OCI-LY1 (cell line): Measurements from ENCODE around the gene PRCD.
"Not testable (repeated sequence)": the region's sequence is repeated elsewhere in the genome, so short reads cannot be mapped to it uniquely, and the experiment has no call there.

Experiments
- H2AFZ ChIP-seq: fragments of 200-600 bp; sonication (generic), shearing (Covaris generic); 2 replicates; pipeline ENCODE4 v1.6.0; 2014; ENCODE audit warnings: antibody characterized with exemption, mild to moderate bottlenecking, low read length
- H3F3A ChIP-seq: fragments of 200-600 bp; sonication (generic), shearing (Covaris generic); 2 replicates; pipeline ENCODE4 v1.6.0; 2014; ENCODE audit warnings: mild to moderate bottlenecking, antibody characterized with exemption, low read length, moderate library complexity; ENCODE audit not compliant: insufficient read depth
- H3K27ac ChIP-seq: fragments of 200-600 bp; sonication (generic); 2 replicates; pipeline ENCODE4 v1.5.1; 2014; ENCODE audit warnings: low read length, mixed run types, mild to moderate bottlenecking, low read depth; ENCODE audit not compliant: poor library complexity, severe bottlenecking
- H3K27me3 ChIP-seq: fragments of 200-600 bp; sonication (generic); 2 replicates; pipeline ENCODE4 v1.6.0; 2014; ENCODE audit warnings: antibody characterized with exemption, mild to moderate bottlenecking, low read length, moderate library complexity; ENCODE audit not compliant: insufficient read depth
- H3K36me3 ChIP-seq: fragments of 200-600 bp; sonication (generic); 2 replicates; pipeline ENCODE4 v1.6.1; 2014; ENCODE audit warnings: mild to moderate bottlenecking, antibody characterized with exemption, low read length, moderate library complexity, mixed read lengths; ENCODE audit not compliant: insufficient read depth
- H3K4me1 ChIP-seq: fragments of 200-600 bp; sonication (generic); 2 replicates; pipeline ENCODE4 v1.5.1; 2014; ENCODE audit warnings: mild to moderate bottlenecking, low read length, moderate library complexity; ENCODE audit not compliant: insufficient read depth, severe bottlenecking
- H3K4me2 ChIP-seq: fragments of 200-600 bp; sonication (generic), shearing (Covaris generic); 2 replicates; pipeline ENCODE4 v1.6.1; 2014; ENCODE audit warnings: low read length
- H3K4me3 ChIP-seq: fragments of 200-600 bp; sonication (generic); 2 replicates; pipeline ENCODE4 v1.5.1; 2014; ENCODE audit warnings: low read length, low read depth, mild to moderate bottlenecking, mixed read lengths; ENCODE audit not compliant: poor library complexity, severe bottlenecking
- H3K79me2 ChIP-seq: fragments of 200-600 bp; shearing (Covaris generic); 2 replicates; pipeline ENCODE4 v1.6.1; 2016; ENCODE audit warnings: mixed run types, low read length, mixed read lengths; ENCODE audit not compliant: insufficient read depth
- H3K9ac ChIP-seq: fragments of 200-600 bp; sonication (generic), shearing (Covaris generic); 2 replicates; pipeline ENCODE4 v1.6.1; 2014; ENCODE audit warnings: mild to moderate bottlenecking, low read length, mixed read lengths
- H3K9me2 ChIP-seq: fragments of 200-600 bp; sonication (generic), shearing (Covaris generic); 2 replicates; pipeline ENCODE4 v1.6.1; 2014; ENCODE audit warnings: low read depth, mild to moderate bottlenecking, low read length, mixed read lengths
- H3K9me3 ChIP-seq: fragments of 200-600 bp; shearing (Covaris generic); 2 replicates; pipeline ENCODE4 v1.6.1; 2014; ENCODE audit warnings: low read length, mixed read lengths
- H4K20me1 ChIP-seq: fragments of 200-600 bp; sonication (generic), shearing (Covaris generic); 2 replicates; pipeline ENCODE4 v1.6.0; 2016; ENCODE audit warnings: mild to moderate bottlenecking, low read length; ENCODE audit not compliant: insufficient read depth
- CTCF ChIP-seq: fragments of 200-600 bp; sonication (generic), shearing (Covaris generic); IDR thresholded peaks from 2 replicates; pipeline ENCODE4 v1.5.1; 2017; ENCODE audit warnings: mild to moderate bottlenecking, antibody characterized with exemption, low read length, moderate library complexity, mixed read lengths
- EZH2 ChIP-seq: fragments of 200-600 bp; sonication (generic), shearing (Covaris generic); IDR thresholded peaks from 2 replicates; pipeline ENCODE4 v1.8.0; 2017; ENCODE audit warnings: borderline replicate concordance, mixed run types, mild to moderate bottlenecking, antibody characterized with exemption, low read length, moderate library complexity, mixed read lengths

Gene PRCD

GRCh38 chr17:76556765-76557367, 17.0 kb downstream of the PRCD start:
- Histone ChIP-seq H3K36me3 (peaks cover 36% of the 10 kb centered on the region), H3K4me3 (peak overlapping the region; percentile 91), H3K27me3 (no peaks in the 10 kb centered on the region), H4K20me1 (no peaks in the 10 kb centered on the region), H2AFZ (peak overlapping the region; percentile 91), H3K9me3 (no peaks in the 10 kb centered on the region), H3K79me2 (peaks cover 33% of the 10 kb centered on the region), H3F3A (no peaks in the 10 kb centered on the region), H3K4me1 (peaks cover 35% of the 10 kb centered on the region), H3K9me2 (no peaks in the 10 kb centered on the region), H3K27ac (peak overlapping the region; percentile 55), H3K9ac (peak overlapping the region; percentile 97), H3K4me2 (peak overlapping the region; percentile 87)
- TF ChIP-seq EZH2 (no peak), CTCF (no peak)

DNA sequence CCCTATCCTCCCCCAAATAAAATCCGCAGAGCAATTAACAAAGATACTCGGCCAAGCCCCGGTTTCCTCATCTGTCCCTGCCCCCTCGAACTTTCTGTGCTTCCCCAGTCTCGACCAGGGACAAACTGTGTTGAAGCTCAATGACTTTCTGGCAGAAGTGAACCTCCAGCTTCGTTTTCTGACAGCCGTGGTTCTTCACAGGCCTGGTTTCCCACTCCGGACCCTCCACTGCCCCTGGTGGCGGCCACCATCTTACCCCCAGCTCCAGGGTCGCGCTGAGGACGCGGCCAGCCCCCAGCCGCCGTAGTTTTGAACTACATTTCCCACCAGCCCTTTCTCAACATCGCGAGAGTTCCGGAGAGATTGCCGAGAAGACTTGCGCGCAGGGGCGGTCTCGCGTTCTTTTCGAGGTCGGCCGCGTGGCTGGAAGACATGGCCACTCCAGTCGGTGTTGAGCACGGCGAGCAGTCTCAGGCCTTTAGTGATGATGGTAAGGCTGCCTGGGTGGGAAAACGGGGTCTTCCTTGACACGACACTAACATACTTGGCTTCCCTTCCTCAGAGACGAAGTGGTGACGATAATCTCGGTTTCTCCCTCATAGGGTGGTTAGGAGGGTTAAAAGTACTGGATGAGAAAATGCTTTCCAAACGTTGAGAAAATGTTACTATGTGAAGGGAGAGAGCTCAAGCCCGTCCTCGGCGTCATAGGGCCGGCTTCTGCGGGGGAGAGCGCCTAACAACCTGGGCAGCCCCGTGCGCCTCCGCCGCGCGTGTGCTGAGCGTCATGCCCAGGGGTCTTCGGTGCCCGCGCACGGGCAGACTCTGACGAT, 17.7 kb downstream of the PRCD start:
- no peaks in the 10 kb centered on the region for H3F3A ChIP-seq
- peak overlapping the region; percentile 87 for H3K4me2 ChIP-seq
- H2AFZ ChIP-seq: peak overlapping the region; percentile 91
- peak overlapping the region; percentile 55 for H3K27ac ChIP-seq
- H3K79me2 ChIP-seq: peaks cover 33% of the 10 kb centered on the region
- H3K4me1 ChIP-seq: peaks cover 35% of the 10 kb centered on the region
- H3K36me3 ChIP-seq: peaks cover 44% of the 10 kb centered on the region
- H3K27me3 ChIP-seq: no peaks in the 10 kb centered on the region
- no peaks in the 10 kb centered on the region for H4K20me1 ChIP-seq
- H3K9me2 ChIP-seq: no peaks in the 10 kb centered on the region
- H3K9me3 ChIP-seq: no peaks in the 10 kb centered on the region
- TF ChIP-seq CTCF (peak; percentile 46), EZH2 (no peak)
- peak overlapping the region; percentile 91 for H3K4me3 ChIP-seq
- peak overlapping the region; percentile 97 for H3K9ac ChIP-seq

DNA sequence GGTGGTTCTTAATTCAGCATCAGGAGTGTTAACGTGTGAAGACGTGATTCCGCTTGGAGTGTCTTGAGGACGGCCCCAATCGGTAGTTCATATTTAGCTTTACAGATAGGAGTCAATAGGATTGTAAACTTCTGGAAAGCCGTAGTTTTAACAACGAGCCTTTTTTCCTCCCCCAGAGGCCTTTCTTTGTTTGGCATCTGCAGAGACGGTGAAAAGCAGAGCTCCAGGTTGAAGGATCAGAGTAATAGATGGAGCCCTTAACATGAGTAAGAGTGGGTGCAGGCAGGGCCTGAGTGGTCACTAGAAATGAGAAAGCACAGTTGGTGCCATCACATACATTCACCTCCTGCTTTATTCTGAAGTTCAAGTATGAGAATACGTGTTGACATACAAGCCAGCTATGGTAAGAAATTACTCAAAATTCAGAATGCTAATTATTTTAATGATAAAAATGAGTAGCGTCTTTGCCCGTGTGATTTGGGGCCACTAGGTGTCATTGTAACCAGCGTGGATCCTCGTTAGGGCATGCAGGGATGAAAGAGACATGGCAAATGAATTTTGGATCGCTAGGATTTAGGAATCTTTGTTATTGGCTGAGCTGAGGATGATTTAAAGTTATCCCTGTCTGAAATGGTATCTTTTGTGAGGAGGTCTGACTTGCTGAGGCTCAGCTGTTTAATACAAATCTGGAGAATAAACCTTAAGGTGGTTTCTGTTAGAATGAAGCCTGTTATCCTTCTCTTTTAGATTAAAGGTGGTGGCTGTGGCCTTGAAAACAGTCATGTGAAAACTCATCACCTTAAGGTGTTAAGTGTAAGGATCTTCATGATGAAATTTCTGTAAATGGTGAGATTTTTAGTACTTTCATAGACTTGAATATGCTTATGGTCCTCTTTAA, 18.6 kb downstream of the PRCD start:
- TF ChIP-seq CTCF (peak; percentile 87), EZH2 (no peak)
- Histone ChIP-seq H3K27me3 (no peaks in the 10 kb centered on the region), H4K20me1 (no peaks in the 10 kb centered on the region), H3K4me3 (peak overlapping the region; percentile 91), H2AFZ (no peak overlapping the region), H3K9ac (peak overlapping the region; percentile 97), H3K27ac (peak overlapping the region; percentile 55), H3K4me2 (peak overlapping the region; percentile 87), H3K36me3 (peaks cover 52% of the 10 kb centered on the region), H3K4me1 (peaks cover 35% of the 10 kb centered on the region), H3K9me2 (no peaks in the 10 kb centered on the region), H3K79me2 (peaks cover 33% of the 10 kb centered on the region), H3K9me3 (no peaks in the 10 kb centered on the region), H3F3A (no peaks in the 10 kb centered on the region)

DNA sequence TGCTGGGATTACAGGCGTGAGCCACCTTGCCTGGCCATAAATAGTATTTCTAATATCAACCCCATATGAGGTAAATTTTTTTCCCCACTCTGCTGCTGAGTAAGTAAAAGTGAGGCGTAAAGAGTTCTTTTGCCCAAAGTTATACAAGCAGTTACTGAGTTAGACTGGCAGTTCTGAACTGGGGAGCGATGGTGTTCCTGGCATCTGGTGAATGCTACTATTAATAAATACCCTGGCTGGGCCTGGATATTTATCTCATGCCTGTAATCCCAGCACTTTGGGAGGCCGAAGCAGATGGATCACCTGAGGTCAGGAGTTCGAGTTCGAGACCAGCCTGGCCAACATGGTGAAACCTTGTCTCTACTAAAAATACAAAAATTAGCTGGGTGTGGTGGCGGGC, 19.6 kb downstream of the PRCD start:
- Histone ChIP-seq H3K36me3 (peaks cover 55% of the 10 kb centered on the region), H3K9ac (peak overlapping the region; percentile 97; the same call in 1 of the 2 replicates), H3K79me2 (peaks cover 33% of the 10 kb centered on the region), H3K4me2 (peak overlapping the region; percentile 87), H3K4me1 (peaks cover 35% of the 10 kb centered on the region), H3K4me3 (peak overlapping the region; percentile 91)
- not testable (repeated sequence) for H2AFZ ChIP-seq, H3K9me2 ChIP-seq, H4K20me1 ChIP-seq, H3F3A ChIP-seq, H3K27ac ChIP-seq, H3K27me3 ChIP-seq, H3K9me3 ChIP-seq
